Left ventricle myocardium inferior (tissue), 1 donor: ENCODE measurements around the gene TBC1D22A. TPM values are rescaled to one million over a fixed set of nuclear protein-coding genes. Genes with fewer than 3 reads are reported as not detected.

ENCODE experiments used
- DNase-seq: peaks from one replicate; pipeline ENCODE4 v3.0.0-alpha.2; 2020
- H3K27ac ChIP-seq: fragments of 200-600 bp; replicated peaks from 2 replicates; pipeline ENCODE4 v1.8.0; 2021
- H3K27me3 ChIP-seq: fragments of 200-600 bp; 2 replicates; pipeline ENCODE4 v1.8.0; 2021; ENCODE audit warnings: low read depth
- H3K36me3 ChIP-seq: fragments of 200-600 bp; 2 replicates; pipeline ENCODE4 v1.8.0; 2021
- H3K4me1 ChIP-seq: fragments of 200-600 bp; 2 replicates; pipeline ENCODE4 v1.8.0; 2021
- H3K4me3 ChIP-seq: fragments of 200-600 bp; 2 replicates; pipeline ENCODE4 v1.8.0; 2021; ENCODE audit warnings: mild to moderate bottlenecking, moderate library complexity
- H3K9me3 ChIP-seq: fragments of 200-600 bp; replicated peaks from 2 replicates; pipeline ENCODE4 v1.8.0; 2021
- intact Hi-C: fragments of 100-400 bp; cut with micrococcal nuclease; formaldehyde crosslinking; loops from one replicate; pipeline ENCODE4 v1.11.0; 2022
- total RNA-seq: library from RNA; stranded (reverse); fragmentation: NEBNext Ultra II Directional; extraction: Animal tissue kit (Norgen Biotek cat#: 25700); gene quantifications from one replicate; pipeline ENCODE4 v1.2.1, GENCODE V29; 2021
- TF ChIP-seq, protein P1 (sequence below): fragments of 200-600 bp; IDR thresholded peaks from 2 replicates; pipeline ENCODE4 v1.8.0; 2021; ENCODE audit warnings: antibody characterized with exemption, mild to moderate bottlenecking, borderline replicate concordance
- donor health status: DM: no; HTN: yes; CAD: no; lungs with severe emphysema.

Gene TBC1D22A
- total RNA-seq, 1 donor from 2014 or later: 16.2 TPM

DNA sequence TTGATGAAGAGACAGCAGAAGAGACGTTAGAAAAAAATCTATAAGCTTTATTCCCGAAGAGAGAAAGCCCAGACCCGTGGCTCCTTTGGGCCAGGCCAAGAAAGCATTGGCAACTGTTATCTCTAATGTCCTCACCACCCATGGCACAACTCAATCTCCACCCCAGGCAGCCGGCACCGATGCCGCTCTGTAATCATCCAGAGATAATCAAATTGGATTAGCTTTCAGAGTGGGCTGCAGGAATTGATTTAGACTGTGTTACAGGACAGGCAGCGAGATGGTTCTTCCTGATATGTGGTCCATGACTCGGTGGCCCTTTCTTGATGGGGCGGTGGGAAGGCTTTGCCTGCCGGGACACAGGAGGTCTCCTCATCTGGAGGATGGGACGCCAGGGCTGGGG lies 383.9 kb downstream of the TBC1D22A start:
- Histone ChIP-seq H3K27me3 (no peaks in the 10 kb centered on the region), H3K9me3 (no peaks in the 10 kb centered on the region), H3K36me3 (no peaks in the 10 kb centered on the region), H3K27ac (no peak overlapping the region), H3K4me3 (no peak overlapping the region), H3K4me1 (peaks cover 11% of the 10 kb centered on the region)
- TF ChIP-seq, protein P1, sequence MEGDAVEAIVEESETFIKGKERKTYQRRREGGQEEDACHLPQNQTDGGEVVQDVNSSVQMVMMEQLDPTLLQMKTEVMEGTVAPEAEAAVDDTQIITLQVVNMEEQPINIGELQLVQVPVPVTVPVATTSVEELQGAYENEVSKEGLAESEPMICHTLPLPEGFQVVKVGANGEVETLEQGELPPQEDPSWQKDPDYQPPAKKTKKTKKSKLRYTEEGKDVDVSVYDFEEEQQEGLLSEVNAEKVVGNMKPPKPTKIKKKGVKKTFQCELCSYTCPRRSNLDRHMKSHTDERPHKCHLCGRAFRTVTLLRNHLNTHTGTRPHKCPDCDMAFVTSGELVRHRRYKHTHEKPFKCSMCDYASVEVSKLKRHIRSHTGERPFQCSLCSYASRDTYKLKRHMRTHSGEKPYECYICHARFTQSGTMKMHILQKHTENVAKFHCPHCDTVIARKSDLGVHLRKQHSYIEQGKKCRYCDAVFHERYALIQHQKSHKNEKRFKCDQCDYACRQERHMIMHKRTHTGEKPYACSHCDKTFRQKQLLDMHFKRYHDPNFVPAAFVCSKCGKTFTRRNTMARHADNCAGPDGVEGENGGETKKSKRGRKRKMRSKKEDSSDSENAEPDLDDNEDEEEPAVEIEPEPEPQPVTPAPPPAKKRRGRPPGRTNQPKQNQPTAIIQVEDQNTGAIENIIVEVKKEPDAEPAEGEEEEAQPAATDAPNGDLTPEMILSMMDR: no peak
- intact Hi-C loops: no loop called here
- no peak for DNase-seq

GRCh38 chr22:47146941-47147340 lies 384.5 kb downstream of the TBC1D22A start:
- intact Hi-C loops: no loop called here
- Histone ChIP-seq H3K36me3 (no peaks in the 10 kb centered on the region), H3K27me3 (no peaks in the 10 kb centered on the region), H3K9me3 (no peaks in the 10 kb centered on the region), H3K4me3 (no peak overlapping the region), H3K4me1 (peaks cover 11% of the 10 kb centered on the region), H3K27ac (no peak overlapping the region)
- TF ChIP-seq, protein P1: no peak
- DNase-seq: no peak

DNA sequence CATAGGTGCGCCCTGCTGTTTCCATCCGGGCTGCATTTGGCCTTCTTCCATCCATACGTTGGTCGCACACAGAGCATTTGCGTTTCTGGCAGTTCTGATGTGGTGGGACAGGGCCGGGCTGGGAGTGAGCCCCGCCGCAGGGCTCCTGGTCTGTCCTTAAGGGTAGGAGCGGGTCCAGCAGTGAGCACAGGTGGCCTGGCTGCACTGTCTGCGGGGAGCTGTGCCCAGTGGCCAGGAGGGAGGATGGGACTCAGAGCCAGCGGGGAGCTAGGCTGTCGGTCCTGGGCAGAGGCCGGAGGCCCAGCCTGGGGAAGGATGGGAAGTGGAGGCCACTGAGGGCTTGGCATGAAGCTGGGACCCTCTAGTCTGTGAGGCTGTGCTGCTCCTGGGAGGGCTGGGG lies 385.1 kb downstream of the TBC1D22A start:
- H3K27me3 ChIP-seq: no peaks in the 10 kb centered on the region
- TF ChIP-seq, protein P1: no peak
- H3K36me3 ChIP-seq: no peaks in the 10 kb centered on the region
- no peak overlapping the region for H3K4me3 ChIP-seq
- intact Hi-C loops: no loop called here
- peaks cover 5% of the 10 kb centered on the region for H3K9me3 ChIP-seq
- no peak overlapping the region for H3K27ac ChIP-seq
- H3K4me1 ChIP-seq: peaks cover 11% of the 10 kb centered on the region
- DNase-seq: no peak

GRCh38 chr22:47148510-47148909 lies 386.1 kb downstream of the TBC1D22A start:
- peaks cover 9% of the 10 kb centered on the region for H3K4me1 ChIP-seq
- H3K36me3 ChIP-seq: no peaks in the 10 kb centered on the region
- peaks cover 9% of the 10 kb centered on the region for H3K9me3 ChIP-seq
- intact Hi-C loops: no loop called here
- H3K27me3 ChIP-seq: no peaks in the 10 kb centered on the region
- TF ChIP-seq, protein P1: no peak
- no peak for DNase-seq
- no peak overlapping the region for H3K27ac ChIP-seq
- no peak overlapping the region for H3K4me3 ChIP-seq

GRCh38 chr22:47148956-47149728 lies 386.7 kb downstream of the TBC1D22A start:
- intact Hi-C loops: no loop called here
- Histone ChIP-seq H3K27ac (no peak overlapping the region), H3K36me3 (no peaks in the 10 kb centered on the region), H3K27me3 (no peaks in the 10 kb centered on the region), H3K4me3 (no peak overlapping the region), H3K9me3 (peaks cover 9% of the 10 kb centered on the region), H3K4me1 (peaks cover 7% of the 10 kb centered on the region)
- DNase-seq: no peak
- TF ChIP-seq, protein P1: no peak
